GM20431 (cell line): ENCODE results near the gene ENTPD6.

ENCODE experiments used
- in situ Hi-C: fragments of 300-500 bp; cut with MseI, MboI; formaldehyde crosslinking; loops from one replicate; pipeline ENCODE4 v1.15.0; 2020; ENCODE audit warnings: low sequenced_read_pairs; ENCODE audit not compliant: unreplicated experiment

Gene ENTPD6

DNA sequence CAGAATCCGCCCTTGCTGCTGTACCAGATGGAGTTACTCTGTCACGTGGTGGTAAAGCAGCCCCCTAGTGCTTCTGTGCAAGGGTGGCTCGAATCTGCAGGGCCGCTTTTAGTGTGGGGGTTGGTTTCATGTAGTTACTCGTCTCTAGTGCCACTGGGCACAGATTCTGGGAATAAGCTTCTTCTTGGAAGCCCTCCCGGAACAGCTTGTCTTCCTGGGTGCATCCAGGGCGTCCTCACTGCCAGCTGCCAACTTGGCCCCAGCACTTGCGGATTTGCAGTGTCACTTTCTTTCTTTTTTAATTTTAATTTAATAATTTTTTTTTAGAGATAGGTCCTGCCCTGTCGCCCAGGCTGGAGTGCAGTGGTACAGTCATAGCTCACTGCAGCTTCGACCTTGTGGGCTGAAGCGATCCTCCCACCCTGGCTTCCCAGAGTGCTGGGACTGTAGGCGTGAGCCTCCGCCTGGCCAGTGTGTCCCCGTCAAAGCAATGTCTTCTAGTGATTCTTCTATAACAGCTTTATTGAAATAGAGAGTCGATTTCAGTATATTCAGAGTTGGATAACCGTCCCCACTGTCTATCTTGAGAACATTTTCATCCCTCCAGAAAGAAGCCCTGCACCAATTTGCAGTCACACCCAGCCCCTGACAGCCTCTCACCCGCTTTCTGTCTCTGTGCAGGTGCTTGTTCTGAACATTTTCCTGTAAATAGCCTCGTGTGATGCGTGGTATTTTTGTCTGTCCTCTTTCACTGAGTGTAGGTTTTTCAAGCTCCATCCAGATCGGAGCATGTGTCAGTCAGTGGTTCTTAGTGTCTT, 78.2 kb downstream of the ENTPD6 start:
- in situ Hi-C loops = no loop called here

DNA sequence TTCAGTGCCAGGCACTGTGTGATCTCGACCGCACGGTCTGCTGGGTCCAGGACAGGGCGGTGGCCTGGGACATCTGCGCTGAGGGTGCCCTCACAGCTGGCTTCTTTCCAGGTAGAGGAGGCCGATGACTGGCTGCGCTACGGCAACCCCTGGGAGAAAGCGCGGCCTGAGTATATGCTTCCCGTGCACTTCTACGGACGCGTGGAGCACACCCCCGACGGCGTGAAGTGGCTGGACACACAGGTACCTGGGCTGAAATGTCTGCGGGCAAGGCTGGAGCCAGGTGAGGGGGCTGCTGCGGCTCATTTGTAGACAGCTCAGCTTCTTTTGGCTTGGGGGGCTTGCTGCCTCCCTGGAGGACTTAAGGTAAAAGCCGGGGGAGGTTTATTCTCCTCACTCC, 79.0 kb downstream of the ENTPD6 start:
- in situ Hi-C loops = no loop called here

DNA sequence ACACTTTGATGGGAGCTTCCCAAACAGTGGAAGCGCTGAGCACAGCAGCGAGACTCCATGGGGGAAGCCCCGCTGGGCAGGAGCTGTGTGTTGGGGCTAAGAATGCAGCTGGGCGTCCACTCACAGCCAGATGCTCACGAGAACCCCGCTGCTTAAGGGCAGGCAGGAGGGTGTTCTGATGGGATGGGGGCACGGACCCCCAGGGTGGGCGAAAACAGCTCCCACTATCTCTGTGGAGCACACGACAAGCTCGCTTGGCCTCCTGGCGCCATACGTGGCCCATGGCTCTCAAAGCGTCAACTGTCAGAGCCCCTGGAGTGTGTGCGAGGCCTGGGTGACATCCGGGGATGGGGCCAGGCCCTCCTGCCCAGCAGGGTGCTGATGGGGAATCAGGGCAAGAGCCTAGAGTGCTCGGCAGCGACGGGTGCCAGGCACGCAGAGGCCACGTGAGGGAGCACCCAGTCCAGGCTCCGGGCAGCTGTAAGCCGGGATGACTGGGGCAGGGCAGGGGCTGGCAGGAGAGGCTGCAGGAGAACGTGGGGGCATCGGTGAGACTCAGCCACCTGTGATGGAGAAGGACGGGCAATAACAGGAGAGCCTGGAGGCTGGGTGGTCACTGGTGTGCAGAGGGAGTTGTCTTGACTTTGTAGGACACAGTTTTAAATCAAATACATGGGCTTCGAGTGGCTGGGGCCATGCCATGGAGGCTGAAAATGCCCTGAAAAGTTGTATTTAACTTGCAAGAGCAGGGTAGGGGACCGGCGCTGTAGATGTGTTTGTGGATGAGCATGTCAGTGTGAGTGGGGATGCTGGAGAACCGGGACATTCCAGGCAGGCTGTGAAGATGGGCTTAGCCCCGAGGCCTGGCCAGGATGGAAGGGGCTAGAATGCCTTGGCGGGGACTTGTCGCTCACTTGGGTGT, 79.6 kb downstream of the ENTPD6 start:
- in situ Hi-C loops = no loop called here

DNA sequence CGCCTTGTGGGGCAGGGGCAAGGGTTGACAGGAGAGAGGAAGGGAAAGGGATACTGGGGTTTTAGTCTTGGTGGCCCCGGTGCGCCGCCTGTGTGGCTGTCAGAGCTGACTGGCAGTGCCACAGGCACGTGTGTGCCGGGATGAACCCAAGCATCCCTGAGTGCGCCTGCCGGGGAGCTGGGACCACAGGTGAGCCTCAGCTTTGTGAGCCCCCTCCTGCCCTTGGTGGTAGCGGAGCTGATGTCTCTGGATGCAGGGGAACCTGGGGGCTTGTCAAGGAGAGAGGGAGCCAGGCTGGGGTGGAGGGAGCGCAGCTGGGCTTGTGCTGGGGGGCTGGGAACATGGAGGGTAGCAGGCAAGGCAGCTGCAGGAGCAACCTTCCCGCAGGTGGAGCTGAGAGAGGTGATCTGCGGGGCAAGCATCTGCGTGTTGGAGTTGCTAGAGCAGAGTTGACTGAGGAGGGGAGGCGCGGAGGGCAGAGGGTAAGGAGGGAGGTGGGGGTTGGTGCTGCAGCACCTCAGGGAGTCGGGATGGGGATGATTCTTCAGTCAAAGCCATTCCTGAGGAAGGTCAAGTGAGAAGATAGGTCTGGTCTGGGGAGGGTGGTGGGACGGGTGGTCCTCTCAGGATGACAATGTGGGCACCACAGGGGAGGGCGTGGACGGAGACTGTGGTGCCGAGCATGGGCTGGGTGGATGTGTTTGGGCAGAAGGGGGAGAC, 80.5 kb downstream of the ENTPD6 start:
- in situ Hi-C loops = no loop called here
